Measurements from ENCODE around the gene PPT1. TPM values are rescaled to one million over a fixed set of nuclear protein-coding genes. Genes with fewer than 3 reads are reported as not detected.

The PPT1 gene
- total and polyA plus RNA-seq, 2 of the 13 experiments (the other 11 are each of a cell fraction or from before 2014, with no cell fraction given): 129 TPM

DNA sequence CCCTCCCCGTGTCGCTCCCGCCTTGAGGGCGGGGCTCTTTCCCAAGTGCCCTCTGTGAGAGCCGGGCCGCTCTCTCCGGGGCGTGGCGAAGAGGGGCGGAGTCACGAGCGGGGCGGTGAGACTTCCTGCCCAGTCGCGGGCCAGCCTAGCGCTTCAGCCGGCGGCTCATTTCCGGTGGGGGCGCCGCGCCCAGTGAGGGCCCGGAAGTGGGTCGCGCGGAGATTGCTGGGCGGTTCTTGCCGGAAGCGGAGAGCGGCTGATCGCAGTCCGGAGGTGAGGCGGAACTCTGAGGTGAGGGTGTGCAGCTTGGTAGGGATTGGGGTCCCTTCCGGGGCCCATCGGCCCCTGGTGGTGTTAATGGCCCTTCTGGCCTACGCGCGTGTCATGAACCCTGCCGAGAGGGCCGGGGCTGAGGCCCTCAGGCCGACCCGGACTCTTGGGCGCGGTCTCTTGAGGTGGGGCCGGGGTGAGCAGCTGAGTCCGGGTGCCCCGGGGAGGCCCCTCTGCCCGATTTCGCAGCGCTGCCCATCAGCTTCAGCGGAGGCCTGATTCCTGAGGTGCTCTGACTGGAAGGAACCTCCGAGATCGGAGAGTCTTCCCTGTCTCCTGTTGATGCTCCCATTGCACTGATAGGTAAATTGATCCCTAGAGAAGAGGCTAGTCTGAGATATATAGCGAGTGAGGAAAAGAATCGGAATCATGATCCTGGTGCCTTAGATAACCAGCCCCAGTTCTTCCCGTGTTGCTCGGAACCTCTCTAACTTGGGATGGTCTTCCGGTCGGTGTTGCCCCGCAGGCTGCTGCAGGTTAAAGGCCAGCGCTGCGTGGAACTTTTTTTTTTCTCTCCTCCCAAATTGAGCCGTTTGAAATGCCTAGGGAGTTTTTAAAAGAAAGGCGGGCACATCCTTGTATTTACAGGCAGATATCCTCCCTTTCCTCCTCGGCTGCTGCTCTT is 56.3 kb downstream of the PPT1 start, which contains the start of gene CAP1 (continued):
- TF ChIP-seq ZNF296 (CRISPR knock-in tag; conservative IDR thresholded peaks at IDR 0.05): no peak
- no peak for TF ChIP-seq RAD51 (IDR thresholded peaks at IDR 0.05; ENCODE audit: borderline replicate concordance)
- TF ChIP-seq, protein P1, sequence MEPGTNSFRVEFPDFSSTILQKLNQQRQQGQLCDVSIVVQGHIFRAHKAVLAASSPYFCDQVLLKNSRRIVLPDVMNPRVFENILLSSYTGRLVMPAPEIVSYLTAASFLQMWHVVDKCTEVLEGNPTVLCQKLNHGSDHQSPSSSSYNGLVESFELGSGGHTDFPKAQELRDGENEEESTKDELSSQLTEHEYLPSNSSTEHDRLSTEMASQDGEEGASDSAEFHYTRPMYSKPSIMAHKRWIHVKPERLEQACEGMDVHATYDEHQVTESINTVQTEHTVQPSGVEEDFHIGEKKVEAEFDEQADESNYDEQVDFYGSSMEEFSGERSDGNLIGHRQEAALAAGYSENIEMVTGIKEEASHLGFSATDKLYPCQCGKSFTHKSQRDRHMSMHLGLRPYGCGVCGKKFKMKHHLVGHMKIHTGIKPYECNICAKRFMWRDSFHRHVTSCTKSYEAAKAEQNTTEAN (CRISPR knock-in tag; conservative IDR thresholded peaks at IDR 0.05): no peak
- no peak for TF ChIP-seq ZBTB8A (CRISPR knock-in tag; IDR thresholded peaks at IDR 0.05; ENCODE audit: borderline replicate concordance, low read depth)
- no peak for TF ChIP-seq KLF9 (CRISPR knock-in tag; IDR thresholded peaks at IDR 0.05; ENCODE audit: low read depth)
- TF ChIP-seq NR2F1 (CRISPR knock-in tag; IDR thresholded peaks at IDR 0.05): no peak
- no peak for TF ChIP-seq SYNCRIP (IDR thresholded peaks at IDR 0.05; ENCODE audit: insufficient read depth, low read depth, low read length)
- no peak for TF ChIP-seq ZFX (CRISPR knock-in tag; IDR thresholded peaks at IDR 0.05; ENCODE audit: low read depth)
- no peak for TF ChIP-seq ZNF367 (CRISPR knock-in tag; IDR thresholded peaks at IDR 0.05; ENCODE audit: borderline replicate concordance)
- TF ChIP-seq, protein P2, sequence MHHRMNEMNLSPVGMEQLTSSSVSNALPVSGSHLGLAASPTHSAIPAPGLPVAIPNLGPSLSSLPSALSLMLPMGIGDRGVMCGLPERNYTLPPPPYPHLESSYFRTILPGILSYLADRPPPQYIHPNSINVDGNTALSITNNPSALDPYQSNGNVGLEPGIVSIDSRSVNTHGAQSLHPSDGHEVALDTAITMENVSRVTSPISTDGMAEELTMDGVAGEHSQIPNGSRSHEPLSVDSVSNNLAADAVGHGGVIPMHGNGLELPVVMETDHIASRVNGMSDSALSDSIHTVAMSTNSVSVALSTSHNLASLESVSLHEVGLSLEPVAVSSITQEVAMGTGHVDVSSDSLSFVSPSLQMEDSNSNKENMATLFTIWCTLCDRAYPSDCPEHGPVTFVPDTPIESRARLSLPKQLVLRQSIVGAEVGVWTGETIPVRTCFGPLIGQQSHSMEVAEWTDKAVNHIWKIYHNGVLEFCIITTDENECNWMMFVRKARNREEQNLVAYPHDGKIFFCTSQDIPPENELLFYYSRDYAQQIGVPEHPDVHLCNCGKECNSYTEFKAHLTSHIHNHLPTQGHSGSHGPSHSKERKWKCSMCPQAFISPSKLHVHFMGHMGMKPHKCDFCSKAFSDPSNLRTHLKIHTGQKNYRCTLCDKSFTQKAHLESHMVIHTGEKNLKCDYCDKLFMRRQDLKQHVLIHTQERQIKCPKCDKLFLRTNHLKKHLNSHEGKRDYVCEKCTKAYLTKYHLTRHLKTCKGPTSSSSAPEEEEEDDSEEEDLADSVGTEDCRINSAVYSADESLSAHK (CRISPR knock-in tag; IDR thresholded peaks at IDR 0.05; ENCODE audit: borderline replicate concordance): no peak
- no peak for TF ChIP-seq CC2D1A (CRISPR knock-in tag; IDR thresholded peaks at IDR 0.05)
- no peak for TF ChIP-seq ZNF331 (CRISPR knock-in tag; IDR thresholded peaks at IDR 0.05)
- TF ChIP-seq ZNF879 (CRISPR knock-in tag; IDR thresholded peaks at IDR 0.05): no peak
- TF ChIP-seq, protein P3, sequence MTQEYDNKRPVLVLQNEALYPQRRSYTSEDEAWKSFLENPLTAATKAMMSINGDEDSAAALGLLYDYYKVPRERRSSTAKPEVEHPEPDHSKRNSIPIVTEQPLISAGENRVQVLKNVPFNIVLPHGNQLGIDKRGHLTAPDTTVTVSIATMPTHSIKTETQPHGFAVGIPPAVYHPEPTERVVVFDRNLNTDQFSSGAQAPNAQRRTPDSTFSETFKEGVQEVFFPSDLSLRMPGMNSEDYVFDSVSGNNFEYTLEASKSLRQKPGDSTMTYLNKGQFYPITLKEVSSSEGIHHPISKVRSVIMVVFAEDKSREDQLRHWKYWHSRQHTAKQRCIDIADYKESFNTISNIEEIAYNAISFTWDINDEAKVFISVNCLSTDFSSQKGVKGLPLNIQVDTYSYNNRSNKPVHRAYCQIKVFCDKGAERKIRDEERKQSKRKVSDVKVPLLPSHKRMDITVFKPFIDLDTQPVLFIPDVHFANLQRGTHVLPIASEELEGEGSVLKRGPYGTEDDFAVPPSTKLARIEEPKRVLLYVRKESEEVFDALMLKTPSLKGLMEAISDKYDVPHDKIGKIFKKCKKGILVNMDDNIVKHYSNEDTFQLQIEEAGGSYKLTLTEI (CRISPR knock-in tag; conservative IDR thresholded peaks at IDR 0.05): no peak
- no peak for TF ChIP-seq CEBPB (IDR thresholded peaks at IDR 0.05; ENCODE audit: borderline replicate concordance, low read depth, low read length)
- peak; percentile 84 for TF ChIP-seq ZNF713 (CRISPR knock-in tag; IDR thresholded peaks at IDR 0.05)
- TF ChIP-seq GABPB1 (CRISPR knock-in tag; IDR thresholded peaks at IDR 0.05): peak; percentile 96
- peak; percentile 71 for TF ChIP-seq POLR2G (IDR thresholded peaks at IDR 0.05; ENCODE audit: low read depth, low read length)
- TF ChIP-seq RARA (CRISPR knock-in tag; IDR thresholded peaks at IDR 0.05): no peak
- TF ChIP-seq FOSL1 (CRISPR knock-in tag; IDR thresholded peaks at IDR 0.05; ENCODE audit: borderline replicate concordance): no peak
- no peak for TF ChIP-seq NR1H2 (CRISPR knock-in tag; IDR thresholded peaks at IDR 0.05; ENCODE audit: borderline replicate concordance, low read depth)
- TF ChIP-seq ZC3H4 (CRISPR knock-in tag; IDR thresholded peaks at IDR 0.05; ENCODE audit: borderline replicate concordance): no peak
- TF ChIP-seq ZNF782 (CRISPR knock-in tag; IDR thresholded peaks at IDR 0.05; ENCODE audit: borderline replicate concordance): no peak; the same call in 1 of the 2 replicates
- TF ChIP-seq TBP (CRISPR knock-in tag; IDR thresholded peaks at IDR 0.05): no peak
- no peak for TF ChIP-seq FIP1L1 (IDR thresholded peaks at IDR 0.05; ENCODE audit: borderline replicate concordance, insufficient read depth, low read depth, low read length)
